ENCODE measurements around the gene SKAP2. TPM values are rescaled to one million over a fixed set of nuclear protein-coding genes. Genes with fewer than 3 reads are reported as not detected.

SKAP2 gene
- total RNA-seq, 1 experiment from 2014 or later = 30.7 TPM

DNA sequence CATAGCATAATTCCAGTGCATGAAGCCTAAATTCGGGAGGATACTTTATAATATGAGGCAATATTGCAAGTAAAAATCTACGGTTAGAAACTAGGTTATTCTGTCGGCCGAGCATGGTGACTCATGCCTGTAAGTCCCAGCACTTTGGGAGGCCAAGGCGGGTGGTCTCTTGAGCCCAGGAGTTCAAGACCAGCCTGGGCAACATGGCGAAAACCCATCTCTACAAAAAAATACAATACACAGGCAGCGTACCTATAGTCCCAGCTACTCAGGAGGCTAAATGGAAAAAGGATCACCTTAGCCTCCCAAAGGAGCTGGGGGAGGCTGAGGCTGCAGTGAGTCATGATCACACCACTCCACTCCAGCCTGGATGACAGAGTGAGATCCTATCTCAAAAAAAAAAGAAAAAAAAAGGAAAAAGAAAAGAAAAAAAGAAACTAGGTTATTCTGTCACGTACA is 14.2 kb downstream of the SKAP2 start:
- ChIA-PET POLR2A (no interaction called here), CTCF (no interaction called here), RAD21 (ENCODE audit: low non-redundant PET in 1 of 2, low total read pairs in 2 of 2, uncharacterized antibody in 2 of 2, unreplicated experiment in 2 of 2) (interaction anchor here in 1 of 2 experiments (0.7 kb wide), 1 partner anchor 282 kb away, joined by 3 read pairs; no protein-coding TSS in a partner anchor)
- ATAC-seq (no peak), DNase-seq (ENCODE audit: low read depth, low spot score) (no peak)
- no peak overlapping the region for H3K4me2 ChIP-seq (ENCODE audit: low read length)
- TF ChIP-seq, protein P1, sequence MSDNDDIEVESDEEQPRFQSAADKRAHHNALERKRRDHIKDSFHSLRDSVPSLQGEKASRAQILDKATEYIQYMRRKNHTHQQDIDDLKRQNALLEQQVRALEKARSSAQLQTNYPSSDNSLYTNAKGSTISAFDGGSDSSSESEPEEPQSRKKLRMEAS (IDR thresholded peaks at IDR 0.05) = no peak
- no peak for TF ChIP-seq POLR2AphosphoS5 (IDR thresholded peaks at IDR 0.05; ENCODE audit: low read depth, low read length)
- no peak for TF ChIP-seq EZH2 (IDR thresholded peaks at IDR 0.05)
- no peak for TF ChIP-seq POLR2A (IDR thresholded peaks at IDR 0.05; ENCODE audit: borderline replicate concordance, extremely low read depth, insufficient read depth, insufficient read length)
- TF ChIP-seq ZNF274 (IDR thresholded peaks at IDR 0.05; ENCODE audit: low read depth, low read length) = no peak
- TF ChIP-seq, protein P2, sequence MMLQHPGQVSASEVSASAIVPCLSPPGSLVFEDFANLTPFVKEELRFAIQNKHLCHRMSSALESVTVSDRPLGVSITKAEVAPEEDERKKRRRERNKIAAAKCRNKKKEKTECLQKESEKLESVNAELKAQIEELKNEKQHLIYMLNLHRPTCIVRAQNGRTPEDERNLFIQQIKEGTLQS (IDR thresholded peaks at IDR 0.05) = no peak
- no peak for TF ChIP-seq FOSL1 (IDR thresholded peaks at IDR 0.05; ENCODE audit: low read depth)
- H3K4me1 ChIP-seq (ENCODE audit: control insufficient read depth in 1 of 2, insufficient read depth in 2 of 2, low read length in 2 of 2) = no peaks in the 10 kb centered on the region; a peak in 1 of 4 replicates
- intact Hi-C loops (cut with micrococcal nuclease) = loop anchor here (5.0 kb wide), 1 partner anchor 302 kb away; the partner anchor contains the start of gene HOXA3
- H3K9me2 ChIP-seq (ENCODE audit: insufficient read depth) = no peaks in the 10 kb centered on the region
- H3K27ac ChIP-seq (ENCODE audit: low read depth, low read length) = no peak overlapping the region
- no peaks in the 10 kb centered on the region for H3K79me2 ChIP-seq (ENCODE audit: insufficient read depth, low read length)
- no peak overlapping the region for H3K9ac ChIP-seq (ENCODE audit: low read length)
- H2AFZ ChIP-seq (ENCODE audit: low read depth, low read length, poor library complexity, severe bottlenecking) = no peak overlapping the region
- no TSS peak for BruUV-seq (replicated peaks)
- H3K27me3 ChIP-seq (ENCODE audit: insufficient read depth, low read length) = no peaks in the 10 kb centered on the region
- H3K36me3 ChIP-seq (ENCODE audit: control insufficient read depth in 1 of 2, insufficient read depth in 2 of 2, low read length in 2 of 2) = no peaks in the 10 kb centered on the region
- H3K4me3 ChIP-seq (replicated peaks in 1 of 2; ENCODE audit: low read depth in 1 of 2, low read length in 2 of 2) = no peak overlapping the region
- no peaks in the 10 kb centered on the region for H4K20me1 ChIP-seq (ENCODE audit: insufficient read depth)
- no peaks in the 10 kb centered on the region for H3K9me3 ChIP-seq (ENCODE audit: control insufficient read depth in 1 of 2, insufficient read depth in 1 of 2, low read depth in 1 of 2, low read length in 2 of 2)

DNA sequence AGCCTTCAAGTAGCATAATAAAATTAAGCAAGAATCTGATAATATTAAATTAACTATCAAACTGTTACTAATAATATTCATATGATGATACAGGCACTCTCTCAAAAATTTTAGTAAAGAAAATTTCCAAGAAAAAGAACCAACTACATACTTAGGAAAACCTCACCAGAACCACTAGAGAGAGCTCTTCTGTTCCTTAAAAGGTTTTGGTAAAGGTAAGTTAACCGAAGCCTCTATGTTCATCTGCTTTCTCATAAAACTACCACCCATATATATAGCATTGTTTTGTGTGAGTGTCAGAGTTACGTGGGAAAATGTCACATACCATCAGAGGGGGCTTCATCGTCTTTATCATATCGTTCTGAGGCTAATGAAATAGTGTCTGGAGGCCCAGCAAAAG is 20.7 kb downstream of the SKAP2 start:
- H3K27ac ChIP-seq (ENCODE audit: low read depth, low read length) = no peak overlapping the region
- ATAC-seq (peak; percentile 65; the same call in 1 of the 2 replicates), DNase-seq (ENCODE audit: low read depth, low spot score) (peak; percentile 15)
- H2AFZ ChIP-seq (ENCODE audit: low read depth, low read length, poor library complexity, severe bottlenecking) = no peak overlapping the region
- no peaks in the 10 kb centered on the region for H4K20me1 ChIP-seq (ENCODE audit: insufficient read depth)
- BruUV-seq (replicated peaks) = no TSS peak
- H3K9me3 ChIP-seq (ENCODE audit: control insufficient read depth in 1 of 2, insufficient read depth in 1 of 2, low read depth in 1 of 2, low read length in 2 of 2) = no peaks in the 10 kb centered on the region
- H3K79me2 ChIP-seq (ENCODE audit: insufficient read depth, low read length) = no peaks in the 10 kb centered on the region
- RAD21 ChIA-PET (ENCODE audit: low non-redundant PET in 1 of 2, low total read pairs in 2 of 2, uncharacterized antibody in 2 of 2, unreplicated experiment in 2 of 2) = no interaction called here
- H3K9ac ChIP-seq (ENCODE audit: low read length) = no peak overlapping the region
- CTCF ChIA-PET = interaction anchor here (0.6 to 1.1 kb wide), 6 partner anchors 9 to 317 kb away, joined by 3 to 5 read pairs (median 4); no protein-coding TSS in a partner anchor
- no peak overlapping the region for H3K4me3 ChIP-seq (replicated peaks in 1 of 2; ENCODE audit: low read depth in 1 of 2, low read length in 2 of 2)
- no peak overlapping the region for H3K4me2 ChIP-seq (ENCODE audit: low read length)
- no peaks in the 10 kb centered on the region for H3K27me3 ChIP-seq (ENCODE audit: insufficient read depth, low read length)
- intact Hi-C loops (cut with micrococcal nuclease) = no loop called here
- no peaks in the 10 kb centered on the region for H3K36me3 ChIP-seq (ENCODE audit: control insufficient read depth in 1 of 2, insufficient read depth in 2 of 2, low read length in 2 of 2)
- no peaks in the 10 kb centered on the region for H3K4me1 ChIP-seq (ENCODE audit: control insufficient read depth in 1 of 2, insufficient read depth in 2 of 2, low read length in 2 of 2)
- H3K9me2 ChIP-seq (ENCODE audit: insufficient read depth) = no peaks in the 10 kb centered on the region
- POLR2A ChIA-PET = no interaction called here
- TF ChIP-seq, protein P3, sequence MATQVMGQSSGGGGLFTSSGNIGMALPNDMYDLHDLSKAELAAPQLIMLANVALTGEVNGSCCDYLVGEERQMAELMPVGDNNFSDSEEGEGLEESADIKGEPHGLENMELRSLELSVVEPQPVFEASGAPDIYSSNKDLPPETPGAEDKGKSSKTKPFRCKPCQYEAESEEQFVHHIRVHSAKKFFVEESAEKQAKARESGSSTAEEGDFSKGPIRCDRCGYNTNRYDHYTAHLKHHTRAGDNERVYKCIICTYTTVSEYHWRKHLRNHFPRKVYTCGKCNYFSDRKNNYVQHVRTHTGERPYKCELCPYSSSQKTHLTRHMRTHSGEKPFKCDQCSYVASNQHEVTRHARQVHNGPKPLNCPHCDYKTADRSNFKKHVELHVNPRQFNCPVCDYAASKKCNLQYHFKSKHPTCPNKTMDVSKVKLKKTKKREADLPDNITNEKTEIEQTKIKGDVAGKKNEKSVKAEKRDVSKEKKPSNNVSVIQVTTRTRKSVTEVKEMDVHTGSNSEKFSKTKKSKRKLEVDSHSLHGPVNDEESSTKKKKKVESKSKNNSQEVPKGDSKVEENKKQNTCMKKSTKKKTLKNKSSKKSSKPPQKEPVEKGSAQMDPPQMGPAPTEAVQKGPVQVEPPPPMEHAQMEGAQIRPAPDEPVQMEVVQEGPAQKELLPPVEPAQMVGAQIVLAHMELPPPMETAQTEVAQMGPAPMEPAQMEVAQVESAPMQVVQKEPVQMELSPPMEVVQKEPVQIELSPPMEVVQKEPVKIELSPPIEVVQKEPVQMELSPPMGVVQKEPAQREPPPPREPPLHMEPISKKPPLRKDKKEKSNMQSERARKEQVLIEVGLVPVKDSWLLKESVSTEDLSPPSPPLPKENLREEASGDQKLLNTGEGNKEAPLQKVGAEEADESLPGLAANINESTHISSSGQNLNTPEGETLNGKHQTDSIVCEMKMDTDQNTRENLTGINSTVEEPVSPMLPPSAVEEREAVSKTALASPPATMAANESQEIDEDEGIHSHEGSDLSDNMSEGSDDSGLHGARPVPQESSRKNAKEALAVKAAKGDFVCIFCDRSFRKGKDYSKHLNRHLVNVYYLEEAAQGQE (IDR thresholded peaks at IDR 0.05; ENCODE audit: low read depth) = no peak
- TF ChIP-seq YY1 (IDR thresholded peaks at IDR 0.05; ENCODE audit: extremely low read depth, insufficient replicate concordance, low read depth, low read length) (no peak), SP1 (IDR thresholded peaks at IDR 0.05; ENCODE audit: low read depth) (no peak), POLR2A (IDR thresholded peaks at IDR 0.05; ENCODE audit: borderline replicate concordance, extremely low read depth, insufficient read depth, insufficient read length) (no peak), RAD21 (IDR thresholded peaks at IDR 0.05; ENCODE audit: low read depth) (peak; percentile 47), EZH2phosphoT487 (IDR thresholded peaks at IDR 0.05; ENCODE audit: borderline replicate concordance) (no peak), CBX3 (IDR thresholded peaks at IDR 0.05; ENCODE audit: low read depth) (no peak), SRF (IDR thresholded peaks at IDR 0.05; ENCODE audit: low read depth) (no peak), SIN3A (IDR thresholded peaks at IDR 0.05; ENCODE audit: low read depth) (no peak)
- TF ChIP-seq, protein P2 (IDR thresholded peaks at IDR 0.05) = no peak
- TF ChIP-seq, protein P1 (IDR thresholded peaks at IDR 0.05) = no peak
